HEK293T (cell line): ENCODE data around the gene KCNG2.

ENCODE experiments used
- BHLHE40 ChIP-seq: fragments of 450-650 bp; IDR thresholded peaks from 2 replicates; pipeline ENCODE4 v1.6.1; 2016; ENCODE audit warnings: mild to moderate bottlenecking, moderate library complexity, borderline replicate concordance
- CTBP1 ChIP-seq: fragments of 450-650 bp; IDR thresholded peaks from 2 replicates; pipeline ENCODE4 v1.6.1; 2016; ENCODE audit warnings: borderline replicate concordance
- FOXA1 ChIP-seq: fragments of 450-650 bp; IDR thresholded peaks from 2 replicates; pipeline ENCODE4 v1.6.1; 2016; ENCODE audit warnings: mild to moderate bottlenecking
- FOXK2 ChIP-seq: fragments of 450-650 bp; IDR thresholded peaks from 2 replicates; pipeline ENCODE4 v1.6.1; 2016; ENCODE audit warnings: mild to moderate bottlenecking
- FOXM1 ChIP-seq: fragments of 450-650 bp; IDR thresholded peaks from 2 replicates; pipeline ENCODE4 v1.6.1; 2017; ENCODE audit warnings: mild to moderate bottlenecking, borderline replicate concordance
- HDGF ChIP-seq: fragments of 450-650 bp; IDR thresholded peaks from 2 replicates; pipeline ENCODE4 v1.6.1; 2017; ENCODE audit warnings: antibody characterized with exemption, borderline replicate concordance
- L3MBTL2 ChIP-seq: fragments of 450-650 bp; conservative IDR thresholded peaks from 2 replicates; pipeline ENCODE4 v1.6.1; 2016; ENCODE audit warnings: mild to moderate bottlenecking
- NFRKB ChIP-seq: fragments of 450-650 bp; IDR thresholded peaks from 2 replicates; pipeline ENCODE4 v1.6.1; 2016; ENCODE audit warnings: mild to moderate bottlenecking, moderate library complexity
- SP1 ChIP-seq: fragments of 450-650 bp; IDR thresholded peaks from 2 replicates; pipeline ENCODE4 v1.6.1; 2017
- SUZ12 ChIP-seq: fragments of 450-650 bp; IDR thresholded peaks from 2 replicates; pipeline ENCODE4 v1.6.1; 2016; ENCODE audit warnings: mild to moderate bottlenecking
- TARDBP ChIP-seq: fragments of 450-650 bp; IDR thresholded peaks from 2 replicates; pipeline ENCODE4 v1.6.1; 2016
- ZNF384 ChIP-seq: fragments of 450-650 bp; IDR thresholded peaks from 2 replicates; pipeline ENCODE4 v1.6.1; 2016

DNA sequence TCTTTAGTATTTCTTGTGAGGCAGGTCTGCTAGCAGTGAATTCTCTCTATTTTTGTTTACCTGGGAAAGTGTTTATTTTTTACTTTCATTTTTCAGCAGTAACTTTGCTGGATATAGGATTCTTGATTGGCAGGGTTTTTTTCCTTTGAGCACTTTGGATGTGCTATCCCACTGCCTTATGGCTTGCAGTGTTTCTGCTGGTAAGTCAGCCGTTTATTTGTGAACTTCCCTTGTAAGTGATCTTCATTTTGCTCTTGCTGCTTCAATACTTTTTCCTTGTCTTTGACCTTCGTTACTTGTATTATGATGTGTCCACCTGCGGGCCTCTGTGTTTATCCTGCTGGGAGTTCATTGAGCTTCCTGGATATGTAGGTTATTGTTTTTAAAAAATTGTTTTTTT is 99.0 kb downstream of the KCNG2 start:
- TF ChIP-seq L3MBTL2 (no peak), FOXM1 (no peak), SUZ12 (no peak), TARDBP (no peak), FOXA1 (no peak), CTBP1 (no peak), BHLHE40 (no peak), NFRKB (no peak), ZNF384 (no peak), SP1 (no peak), HDGF (no peak), FOXK2 (no peak)
